DND-41 (cell line): ENCODE results near the gene NOXRED1.

Experiments used
- CTCF ChIP-seq: IDR thresholded peaks from 2 replicates; pipeline ENCODE4 v1.5.1; 2012; ENCODE audit warnings: borderline replicate concordance, low read length, moderate library complexity, mild to moderate bottlenecking; ENCODE audit not compliant: poor library complexity, severe bottlenecking; ENCODE audit errors: extremely low read depth
- EZH2 ChIP-seq: IDR thresholded peaks from 3 replicates; pipeline ENCODE4 v1.6.1; 2012; ENCODE audit warnings: borderline replicate concordance, low read depth, mild to moderate bottlenecking, moderate library complexity, low read length, inconsistent platforms; ENCODE audit not compliant: severe bottlenecking

DNA sequence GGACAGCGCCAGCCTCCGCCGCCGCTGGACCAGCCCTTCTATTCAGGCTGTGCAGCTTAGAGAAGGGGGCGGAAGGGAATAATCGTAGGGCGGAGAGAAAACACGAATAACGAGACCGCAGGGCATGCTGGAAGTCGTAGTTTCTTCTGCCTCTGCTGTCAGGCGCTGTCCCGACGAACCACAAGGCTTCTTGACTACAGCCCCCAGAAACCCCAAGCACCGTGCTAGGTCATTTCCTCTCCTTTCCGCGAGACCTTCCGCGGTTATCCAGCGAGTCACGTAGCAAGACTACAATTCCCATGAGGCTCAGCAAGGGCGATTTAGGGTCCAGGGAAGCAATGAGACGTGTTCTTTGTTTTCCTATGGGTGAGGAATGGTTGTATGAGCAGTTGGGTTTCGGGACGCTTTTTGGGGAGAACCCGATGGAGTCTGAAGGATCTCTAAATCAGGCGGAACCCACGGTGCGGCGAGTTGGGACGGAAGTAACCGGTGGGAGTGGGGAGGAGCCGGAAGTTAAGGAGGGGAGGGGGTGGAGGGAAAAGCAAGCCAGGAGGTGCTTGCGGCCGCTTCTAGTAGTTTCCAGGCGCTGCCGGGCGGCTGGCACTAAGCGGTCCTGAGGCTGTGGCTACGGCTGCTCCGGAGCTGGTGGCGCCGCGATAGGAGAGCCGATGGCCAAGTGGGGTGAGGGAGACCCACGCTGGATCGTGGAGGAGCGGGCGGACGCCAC is 34.4 kb upstream of the NOXRED1 start, which contains the start of the genes AHSA1 and VIPAS39:
- TF ChIP-seq CTCF (no peak), EZH2 (no peak)
